ENCODE results near the gene PALS1.

Gene PALS1

GRCh38 chr14:67241411-67242167, at the start of gene PALS1:
PALS1 (plus strand) TSS chr14:67241435; CDS start chr14:67279171, 37,736 bp downstream.
- DNase-seq (ENCODE audit: low read depth in 2 of 2): peak in 1 of 2 donors; percentile 10

GRCh38 chr14:67191768-67192290, 49.4 kb upstream of the PALS1 start:
- no peak for DNase-seq (ENCODE audit: low read depth in 2 of 2)

- DNase-seq (ENCODE audit: low read depth in 2 of 2): no peak
Measured at GRCh38 chr14:67192366-67192765, 48.9 kb upstream of the PALS1 start.

GRCh38 chr14:67195279-67195678, 46.0 kb upstream of the PALS1 start:
- no peak for DNase-seq (ENCODE audit: low read depth in 2 of 2)

- DNase-seq (ENCODE audit: low read depth in 2 of 2): no peak
Measured at GRCh38 chr14:67199016-67199415, 42.2 kb upstream of the PALS1 start.

- no peak for DNase-seq (ENCODE audit: low read depth in 2 of 2)
Measured at GRCh38 chr14:67207810-67208209, 33.4 kb upstream of the PALS1 start.

GRCh38 chr14:67218126-67218525, 23.1 kb upstream of the PALS1 start:
- no peak for DNase-seq (ENCODE audit: low read depth in 2 of 2)

GRCh38 chr14:67221248-67221981, 19.8 kb upstream of the PALS1 start:
- DNase-seq (ENCODE audit: low read depth in 2 of 2): no peak

- no peak for DNase-seq (ENCODE audit: low read depth in 2 of 2)
Measured at GRCh38 chr14:67221982-67222328, 19.3 kb upstream of the PALS1 start.

- DNase-seq (ENCODE audit: low read depth in 2 of 2): no peak
Measured at GRCh38 chr14:67225523-67225922, 15.7 kb upstream of the PALS1 start.

GRCh38 chr14:67228325-67228984, 12.8 kb upstream of the PALS1 start:
- DNase-seq (ENCODE audit: low read depth in 2 of 2): no peak

- no peak for DNase-seq (ENCODE audit: low read depth in 2 of 2)
Measured at GRCh38 chr14:67232066-67232465, 9.2 kb upstream of the PALS1 start.

GRCh38 chr14:67232621-67233020, 8.6 kb upstream of the PALS1 start:
- DNase-seq (ENCODE audit: low read depth in 2 of 2): no peak

GRCh38 chr14:67237591-67237990, 3.6 kb upstream of the PALS1 start:
- no peak for DNase-seq (ENCODE audit: low read depth in 2 of 2)

- no peak for DNase-seq (ENCODE audit: low read depth in 2 of 2)
Measured at GRCh38 chr14:67239582-67239981, 1.7 kb upstream of the PALS1 start.

GRCh38 chr14:67240168-67240932, 885 bp upstream of the PALS1 start:
- DNase-seq (ENCODE audit: low read depth in 2 of 2): peak in 1 of 2 donors; percentile 0

GRCh38 chr14:67240978-67241410, 241 bp upstream of the PALS1 start:
- DNase-seq (ENCODE audit: low read depth in 2 of 2): peak; percentile 85

- DNase-seq (ENCODE audit: low read depth in 2 of 2): no peak
Measured at GRCh38 chr14:67242168-67242420, 859 bp downstream of the PALS1 start.

GRCh38 chr14:67245104-67245503, 3.9 kb downstream of the PALS1 start:
- DNase-seq (ENCODE audit: low read depth in 2 of 2): no peak

GRCh38 chr14:67251573-67252226, 10.5 kb downstream of the PALS1 start:
- no peak for DNase-seq (ENCODE audit: low read depth in 2 of 2)

- no peak for DNase-seq (ENCODE audit: low read depth in 2 of 2)
Measured at GRCh38 chr14:67253076-67253635, 11.9 kb downstream of the PALS1 start.

Measured in stimulated activated CD8-positive, alpha-beta memory T cell treated with anti-CD3 and anti-CD28 coated beads, Interleukin-7, amount 100 ng/mL, for 1 hour (primary cell).